Esophagus squamous epithelium (tissue), 5 donors: ENCODE measurements around the gene PPFIBP1. TPM values are rescaled to one million over a fixed set of nuclear protein-coding genes. Genes with fewer than 3 reads are reported as not detected.

Source experiments
- DNase-seq: peaks from one replicate; lab custom pipeline; 2025; lab: John Stamatoyannopoulos, UW
- H3K27ac ChIP-seq, 4 donors: fragments of 200-600 bp; sonication (generic); one replicate each; pipeline ENCODE4 v1.5.1; 2016 to 2019; ENCODE audit warnings: mild to moderate bottlenecking in 1 of 4
- H3K27me3 ChIP-seq, 4 donors: fragments of 200-600 bp; sonication (generic); 1 replicate in 3 of 4; 2 replicates in 1 of 4; pipeline versions ENCODE4 v1.5.1 to v1.6.0; 2017 to 2021; ENCODE audit warnings: antibody characterized with exemption in 1 of 4
- H3K36me3 ChIP-seq, 3 donors: fragments of 200-600 bp; sonication (generic); one replicate each; pipeline ENCODE4 v1.5.1; 2016 to 2019
- H3K4me1 ChIP-seq, 3 donors: fragments of 200-600 bp; sonication (generic); one replicate each; pipeline ENCODE4 v1.5.1; 2017 to 2019
- H3K4me3 ChIP-seq, 4 donors: fragments of 200-600 bp; sonication (generic); 1 replicate in 3 of 4; 2 replicates in 1 of 4; pipeline ENCODE4 v1.5.1; 2016 to 2019; ENCODE audit warnings: mild to moderate bottlenecking in 2 of 4, moderate library complexity in 1 of 4
- H3K9me3 ChIP-seq, 3 donors: fragments of 200-600 bp; sonication (generic); one replicate each; pipeline ENCODE4 v1.5.1; 2016 to 2019
- POLR2A ChIP-seq, 4 donors: fragments of 450-650 bp; IDR thresholded peaks; one replicate each; pipeline ENCODE4 v1.6.1; 2017; ENCODE audit warnings: antibody characterized with exemption in 4 of 4, mild to moderate bottlenecking in 4 of 4, moderate library complexity in 3 of 4
- WGBS, 2 donors: methylation state at CpG; one replicate each; pipeline ENCODE4 v1.1.5; 2018; 5-methylcytosine and 5-hydroxymethylcytosine counted together
- intact Hi-C: fragments of 100-400 bp; cut with DNase I; formaldehyde crosslinking; loops from one replicate; pipeline ENCODE4 v1.15.0; 2022
- total RNA-seq, 4 donors: library from RNA; depleted of rRNA; stranded (reverse); fragments of >200 nt; gene quantifications; one replicate each; pipeline ENCODE4 v1.1.0, GENCODE V29; 2016
- TF ChIP-seq, protein P1 (sequence below), 6 experiments: fragments of 450-650 bp in 4 of 6; fragments of 200-600 bp in 2 of 6; sonication (generic) in 2 of 6; IDR thresholded peaks; one replicate each; pipeline ENCODE4 v1.5.1; 2016 to 2019; ENCODE audit warnings: antibody characterized with exemption in 6 of 6, mild to moderate bottlenecking in 4 of 6, moderate library complexity in 4 of 6
- donor health status: DM: yes; HTN: yes; CAD: no.

PPFIBP1 gene
- total RNA-seq, 4 donors from 2014 or later: 41.9 to 62.6 (median 46.7) TPM

- TF ChIP-seq POLR2A (IDR thresholded peaks at IDR 0.05): no peak
- TF ChIP-seq, protein P1, sequence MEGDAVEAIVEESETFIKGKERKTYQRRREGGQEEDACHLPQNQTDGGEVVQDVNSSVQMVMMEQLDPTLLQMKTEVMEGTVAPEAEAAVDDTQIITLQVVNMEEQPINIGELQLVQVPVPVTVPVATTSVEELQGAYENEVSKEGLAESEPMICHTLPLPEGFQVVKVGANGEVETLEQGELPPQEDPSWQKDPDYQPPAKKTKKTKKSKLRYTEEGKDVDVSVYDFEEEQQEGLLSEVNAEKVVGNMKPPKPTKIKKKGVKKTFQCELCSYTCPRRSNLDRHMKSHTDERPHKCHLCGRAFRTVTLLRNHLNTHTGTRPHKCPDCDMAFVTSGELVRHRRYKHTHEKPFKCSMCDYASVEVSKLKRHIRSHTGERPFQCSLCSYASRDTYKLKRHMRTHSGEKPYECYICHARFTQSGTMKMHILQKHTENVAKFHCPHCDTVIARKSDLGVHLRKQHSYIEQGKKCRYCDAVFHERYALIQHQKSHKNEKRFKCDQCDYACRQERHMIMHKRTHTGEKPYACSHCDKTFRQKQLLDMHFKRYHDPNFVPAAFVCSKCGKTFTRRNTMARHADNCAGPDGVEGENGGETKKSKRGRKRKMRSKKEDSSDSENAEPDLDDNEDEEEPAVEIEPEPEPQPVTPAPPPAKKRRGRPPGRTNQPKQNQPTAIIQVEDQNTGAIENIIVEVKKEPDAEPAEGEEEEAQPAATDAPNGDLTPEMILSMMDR (IDR thresholded peaks at IDR 0.05): no peak
- H3K36me3 ChIP-seq: peaks cover 0 to 100% (median 18%) of the 10 kb centered on the region in 3 donors
- no peaks in the 10 kb centered on the region for H3K27me3 ChIP-seq
- no peaks in the 10 kb centered on the region for H3K9me3 ChIP-seq
- intact Hi-C loops: no loop called here
- H3K4me1 ChIP-seq: no peaks in the 10 kb centered on the region
- DNase-seq: no peak
- H3K4me3 ChIP-seq: no peak overlapping the region
- H3K27ac ChIP-seq: no peak overlapping the region
- WGBS, 2 donors: 80 to 85% methylated on average over 2 of the region's 2 CpGs
Observed at GRCh38 chr12:27685274-27685673, 161.3 kb downstream of the PPFIBP1 start.

GRCh38 chr12:27686147-27686546, 162.1 kb downstream of the PPFIBP1 start:
- intact Hi-C loops: no loop called here
- H3K27ac ChIP-seq: no peak overlapping the region
- peaks cover 0 to 100% (median 15%) of the 10 kb centered on the region in 3 donors for H3K36me3 ChIP-seq

DNA sequence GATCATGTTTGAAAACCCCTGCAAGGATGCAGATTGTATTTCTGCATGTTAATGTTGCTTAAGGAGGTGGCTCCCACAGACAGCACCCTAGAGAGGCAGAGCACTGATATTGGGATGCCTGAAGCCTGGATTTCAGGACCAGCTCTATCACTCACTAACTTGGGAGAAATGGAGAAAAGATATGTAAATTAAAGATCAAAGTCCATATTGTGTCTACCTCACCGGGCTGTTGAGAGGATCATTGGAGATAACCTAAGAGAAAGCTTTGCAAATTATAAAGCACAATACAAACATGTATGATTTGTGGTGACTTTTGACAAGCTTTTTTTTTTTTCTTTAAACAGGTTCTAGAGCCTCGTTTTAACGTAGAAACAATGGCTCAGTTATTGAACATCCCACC, 164.7 kb downstream of the PPFIBP1 start:
- no peaks in the 10 kb centered on the region for H3K4me1 ChIP-seq
- WGBS, 2 donors: 84 to 94% methylated on average over 3 of the region's 3 CpGs
- intact Hi-C loops: no loop called here
- H3K36me3 ChIP-seq: peaks cover 0 to 100% (median 16%) of the 10 kb centered on the region in 3 donors
- no peak for TF ChIP-seq POLR2A (IDR thresholded peaks at IDR 0.05)
- TF ChIP-seq, protein P1 (IDR thresholded peaks at IDR 0.05): no peak
- H3K27me3 ChIP-seq: no peaks in the 10 kb centered on the region
- H3K27ac ChIP-seq: no peak overlapping the region
- no peaks in the 10 kb centered on the region for H3K9me3 ChIP-seq
- H3K4me3 ChIP-seq: no peak overlapping the region
- no peak for DNase-seq

More at GRCh38 chr12:27686147-27686546, 162.1 kb downstream of the PPFIBP1 start:
- no peak overlapping the region for H3K4me3 ChIP-seq
- no peak for TF ChIP-seq POLR2A (IDR thresholded peaks at IDR 0.05)
- TF ChIP-seq, protein P1 (IDR thresholded peaks at IDR 0.05): no peak
- H3K9me3 ChIP-seq: no peaks in the 10 kb centered on the region
- DNase-seq: no peak
- H3K4me1 ChIP-seq: no peaks in the 10 kb centered on the region
- H3K27me3 ChIP-seq: no peaks in the 10 kb centered on the region

DNA sequence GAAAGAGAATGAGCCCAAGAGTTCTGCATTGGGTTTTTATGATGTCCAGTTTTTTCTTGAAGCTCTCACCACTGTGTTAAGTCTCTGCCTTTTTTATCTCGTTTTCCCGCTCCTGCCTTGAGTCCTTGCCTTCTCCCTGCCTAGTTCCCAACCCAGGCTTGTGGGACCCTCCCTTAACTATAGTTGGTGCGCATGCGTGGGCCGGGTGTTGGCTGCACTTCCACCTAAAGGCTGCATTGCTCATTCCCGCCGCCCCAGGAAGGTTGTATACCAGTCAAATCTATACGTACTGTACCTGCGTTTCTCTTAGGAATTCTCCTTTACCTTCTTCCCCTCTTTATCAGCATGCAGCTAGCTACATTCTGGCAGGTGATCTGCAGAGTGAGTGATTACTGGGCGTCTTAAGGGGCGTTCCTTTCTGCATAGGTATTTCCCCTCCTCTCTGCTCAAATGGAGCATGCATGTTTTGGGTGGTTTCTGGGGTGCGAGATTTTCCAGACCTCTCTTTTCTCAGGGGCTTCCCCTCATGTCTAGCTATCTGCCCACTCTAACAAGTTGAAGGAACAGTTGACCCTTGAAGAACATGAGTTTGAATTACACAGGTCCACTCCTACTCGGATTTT, 165.7 kb downstream of the PPFIBP1 start:
- 89 to 91% methylated on average over 13 of the region's 13 CpGs for WGBS, 2 donors
- TF ChIP-seq, protein P1 (IDR thresholded peaks at IDR 0.05): no peak
- no peak for TF ChIP-seq POLR2A (IDR thresholded peaks at IDR 0.05)
- H3K4me1 ChIP-seq: no peaks in the 10 kb centered on the region
- H3K9me3 ChIP-seq: no peaks in the 10 kb centered on the region
- intact Hi-C loops: no loop called here
- no peak for DNase-seq
- H3K4me3 ChIP-seq: no peak overlapping the region
- H3K36me3 ChIP-seq: peaks cover 0 to 100% (median 16%) of the 10 kb centered on the region in 3 donors
- H3K27me3 ChIP-seq: no peaks in the 10 kb centered on the region
- H3K27ac ChIP-seq: no peak overlapping the region

GRCh38 chr12:27693403-27693802, 169.4 kb downstream of the PPFIBP1 start:
- WGBS, 2 donors: 84 to 85% methylated on average over 2 of the region's 2 CpGs
- TF ChIP-seq, protein P1 (IDR thresholded peaks at IDR 0.05): no peak
- TF ChIP-seq POLR2A (IDR thresholded peaks at IDR 0.05): no peak
- DNase-seq: no peak
- intact Hi-C loops: no loop called here
- H3K36me3 ChIP-seq: peaks cover 0 to 87% (median 18%) of the 10 kb centered on the region in 3 donors
- H3K4me3 ChIP-seq: no peak overlapping the region
- no peaks in the 10 kb centered on the region for H3K27me3 ChIP-seq
- H3K27ac ChIP-seq: no peak overlapping the region
- no peaks in the 10 kb centered on the region for H3K9me3 ChIP-seq
- H3K4me1 ChIP-seq: no peaks in the 10 kb centered on the region
